IMR-90 (cell line): Measurements from ENCODE around the gene FLACC1. TPM values are rescaled to one million over a fixed set of nuclear protein-coding genes. Genes with fewer than 3 reads are reported as not detected.

Experiments
- ATAC-seq: fragments of 200-7000 bp; cut with Tn5 transposase; 2 replicates; pipeline ENCODE4 v1.9.1; 2020; ENCODE audit warnings: low read depth, mild to moderate bottlenecking, moderate library complexity
- BruUV-seq: library from RNA; stranded (reverse); fragments of 400-500 nt; replicated peaks from 2 replicates; lab custom pipeline; 2021; lab: Mats Ljungman, UMichigan
- CTCF ChIA-PET: fragments of 300-600 bp; formaldehyde crosslinking; extraction: SDS; loops from one replicate; lab custom pipeline; 2021; ENCODE audit warnings: antibody characterized with exemption; lab: Yijun Ruan, JAX
- POLR2A ChIA-PET: fragments of 300-600 bp; sonication (Branson Sonifier 250); formaldehyde crosslinking; loops from one replicate; lab custom pipeline; 2022; ENCODE audit warnings: antibody characterized with exemption; ENCODE audit not compliant: unreplicated experiment; lab: Charles Lee
- DNase-seq: peaks from one replicate; pipeline ENCODE4 v3.0.0; 2013
- H2AFZ ChIP-seq: replicated peaks from 2 replicates; pipeline ENCODE3; 2013; ENCODE audit warnings: low read length, mild to moderate bottlenecking; ENCODE audit not compliant: poor library complexity
- H2AK5ac ChIP-seq: 2 replicates; pipeline ENCODE4 v1.6.1; 2013; ENCODE audit warnings: low read depth, low read length, inconsistent platforms
- H2AK9ac ChIP-seq: replicated peaks from 2 replicates; pipeline ENCODE3; 2013; ENCODE audit warnings: mild to moderate bottlenecking, low read depth, low read length, moderate library complexity; ENCODE audit not compliant: poor library complexity
- H2BK120ac ChIP-seq: 2 replicates; pipeline ENCODE4 v1.6.1; 2013; ENCODE audit warnings: low read depth, low read length, inconsistent platforms
- H2BK15ac ChIP-seq: 3 replicates; pipeline ENCODE4 v1.6.1; 2013; ENCODE audit warnings: low read depth, low read length, inconsistent platforms
- H2BK20ac ChIP-seq: 2 replicates; pipeline ENCODE4 v1.6.1; 2013; ENCODE audit warnings: low read depth, mild to moderate bottlenecking, inconsistent platforms, low read length, moderate library complexity
- H2BK5ac ChIP-seq: 2 replicates; pipeline ENCODE4 v1.6.1; 2013; ENCODE audit warnings: mild to moderate bottlenecking, low read depth, low read length, inconsistent platforms; ENCODE audit not compliant: poor library complexity, severe bottlenecking
- H3K14ac ChIP-seq: replicated peaks from 2 replicates; pipeline ENCODE4 v1.6.1; 2013; ENCODE audit warnings: low read depth, low read length, inconsistent platforms
- H3K18ac ChIP-seq: 2 replicates; pipeline ENCODE4 v1.6.1; 2013; ENCODE audit warnings: low read depth, low read length, control low read depth
- H3K23ac ChIP-seq: 2 replicates; pipeline ENCODE4 v1.6.1; 2013; ENCODE audit warnings: low read depth, low read length, inconsistent platforms
- H3K27ac ChIP-seq: 2 replicates; pipeline ENCODE4 v1.5.1; 2013; ENCODE audit warnings: mild to moderate bottlenecking, control low read depth, low read length; ENCODE audit not compliant: insufficient read depth
- H3K27me3 ChIP-seq: 2 replicates; pipeline ENCODE4 v1.6.1; 2013; ENCODE audit warnings: low read length; ENCODE audit not compliant: control insufficient read depth, insufficient read depth
- H3K36me3 ChIP-seq: 2 replicates; pipeline ENCODE4 v1.6.1; 2013; ENCODE audit warnings: low read length, mixed read lengths; ENCODE audit not compliant: control insufficient read depth, insufficient read depth
- H3K4ac ChIP-seq: 2 replicates; pipeline ENCODE4 v1.6.1; 2013; ENCODE audit warnings: low read depth, low read length, inconsistent platforms
- H3K4me1 ChIP-seq: 2 replicates; pipeline ENCODE4 v1.6.1; 2013; ENCODE audit warnings: low read length, mixed read lengths; ENCODE audit not compliant: control insufficient read depth, insufficient read depth
- H3K4me2 ChIP-seq: 2 replicates; pipeline ENCODE4 v1.6.1; 2013; ENCODE audit warnings: low read depth, mild to moderate bottlenecking, control low read depth, low read length, moderate library complexity
- H3K4me3 ChIP-seq: 2 replicates; pipeline ENCODE4 v1.5.1; 2013; ENCODE audit warnings: low read depth, mild to moderate bottlenecking, control low read depth, low read length, moderate library complexity; ENCODE audit not compliant: insufficient read depth
- H3K56ac ChIP-seq: 2 replicates; pipeline ENCODE4 v1.6.1; 2013; ENCODE audit warnings: low read length, inconsistent platforms; ENCODE audit not compliant: insufficient read depth; ENCODE audit errors: extremely low read depth
- H3K79me1 ChIP-seq, 2 experiments: 2 replicates each; pipeline ENCODE4 v1.6.1; 2013; ENCODE audit warnings: low read length in 2 of 2, inconsistent platforms in 1 of 2, low read depth in 1 of 2
- H3K9ac ChIP-seq: 2 replicates; pipeline ENCODE4 v1.6.1; 2013; ENCODE audit warnings: low read depth, low read length, control low read depth
- H3K9me1 ChIP-seq: 2 replicates; pipeline ENCODE4 v1.6.1; 2013; ENCODE audit warnings: low read length, inconsistent platforms; ENCODE audit not compliant: insufficient read depth
- H3K9me3 ChIP-seq: 2 replicates; pipeline ENCODE4 v1.6.1; 2013; ENCODE audit warnings: low read length; ENCODE audit not compliant: control insufficient read depth, insufficient read depth
- H4K20me1 ChIP-seq: 2 replicates; pipeline ENCODE4 v1.6.1; 2013; ENCODE audit warnings: low read length, inconsistent platforms; ENCODE audit not compliant: insufficient read depth
- H4K5ac ChIP-seq: 2 replicates; pipeline ENCODE4 v1.6.1; 2013; ENCODE audit warnings: mild to moderate bottlenecking, low read depth, low read length, control low read depth
- H4K8ac ChIP-seq, 2 experiments: 2 replicates each; pipeline ENCODE4 v1.6.1; 2013; ENCODE audit warnings: low read depth in 2 of 2, low read length in 2 of 2, control low read depth in 1 of 2, inconsistent platforms in 1 of 2
- H4K91ac ChIP-seq: 2 replicates; pipeline ENCODE4 v1.6.1; 2013; ENCODE audit warnings: low read depth, low read length, inconsistent platforms; ENCODE audit not compliant: insufficient read depth
- CEBPB ChIP-seq: IDR thresholded peaks from 2 replicates; pipeline ENCODE4 v1.6.1; 2012; ENCODE audit warnings: low read depth, low read length, improper control_type of control experiment
- CHD1 ChIP-seq: IDR thresholded peaks from 2 replicates; pipeline ENCODE4 v1.6.1; 2012; ENCODE audit warnings: low read depth, low read length, improper control_type of control experiment
- CTCF ChIP-seq: conservative IDR thresholded peaks from 2 replicates; pipeline ENCODE4 v1.5.1; 2012; ENCODE audit warnings: mild to moderate bottlenecking, low read depth, low read length, improper control_type of control experiment
- FOS ChIP-seq: fragments of 150-350 bp; IDR thresholded peaks from 2 replicates; pipeline ENCODE4 v1.6.1; 2016; ENCODE audit warnings: low read depth, low read length
- MAFK ChIP-seq: IDR thresholded peaks from 2 replicates; pipeline ENCODE4 v1.6.1; 2012; ENCODE audit warnings: low read depth, low read length, improper control_type of control experiment
- MAZ ChIP-seq: IDR thresholded peaks from 2 replicates; pipeline ENCODE4 v1.6.1; 2012; ENCODE audit warnings: low read depth, mild to moderate bottlenecking, low read length, improper control_type of control experiment, moderate library complexity, borderline replicate concordance
- MXI1 ChIP-seq: IDR thresholded peaks from 2 replicates; pipeline ENCODE4 v1.6.1; 2012; ENCODE audit warnings: low read depth, mild to moderate bottlenecking, low read length, moderate library complexity, borderline replicate concordance
- RAD21 ChIP-seq: IDR thresholded peaks from 2 replicates; pipeline ENCODE4 v1.6.1; 2012; ENCODE audit warnings: low read length, improper control_type of control experiment
- RCOR1 ChIP-seq: IDR thresholded peaks from 2 replicates; pipeline ENCODE4 v1.6.1; 2012; ENCODE audit warnings: mild to moderate bottlenecking, low read length, improper control_type of control experiment; ENCODE audit not compliant: insufficient replicate concordance
- RFX5 ChIP-seq: IDR thresholded peaks from 2 replicates; pipeline ENCODE4 v1.8.0; 2012; ENCODE audit warnings: low read depth, mild to moderate bottlenecking, low read length, moderate library complexity
- SMC3 ChIP-seq: fragments of 150-350 bp; IDR thresholded peaks from 2 replicates; pipeline ENCODE4 v1.6.1; 2016; ENCODE audit warnings: low read depth, mild to moderate bottlenecking, antibody characterized with exemption, low read length, moderate library complexity
- USF2 ChIP-seq: fragments of 150-350 bp; IDR thresholded peaks from 2 replicates; pipeline ENCODE4 v1.6.1; 2017; ENCODE audit warnings: mild to moderate bottlenecking, antibody characterized with exemption, low read length, low read depth
- dilution Hi-C: fragments of 300-500 bp; cut with HindIII; formaldehyde crosslinking; loops from one replicate; pipeline ENCODE4 v1.14.3; 2018; ENCODE audit warnings: low sequenced_read_pairs; ENCODE audit not compliant: unreplicated experiment
- in situ Hi-C: fragments of 300-500 bp; cut with MboI; formaldehyde crosslinking; loops from 3 replicates; pipeline ENCODE4 v1.14.3; 2019; ENCODE audit warnings: low sequenced_read_pairs, inconsistent platforms, mixed read lengths
- intact Hi-C: fragments of 100-400 bp; cut with micrococcal nuclease; formaldehyde crosslinking; loops from 2 replicates; pipeline ENCODE4 v1.10.0; 2022
- polyA plus RNA-seq, 3 experiments: library from polyadenylated mRNA; depleted of rRNA; stranded (reverse); fragments of >200 nt; gene quantifications; 2 replicates each; pipeline ENCODE4 v1.2.3, GENCODE V29; 2012; ENCODE audit warnings: low replicate concordance in 1 of 3
- total RNA-seq: library from RNA; depleted of rRNA; stranded (reverse); fragments of >200 nt; gene quantifications from 2 replicates; pipeline ENCODE4 v1.2.3, GENCODE V29; 2012

The FLACC1 gene
- total and polyA plus RNA-seq, 2 of the 4 experiments (the other 2 are of a cell fraction), result 0.32 to 0.54 TPM

- no peak overlapping the region for H3K56ac ChIP-seq
- H2AK5ac ChIP-seq, result no peak overlapping the region
- ATAC-seq, result no peak
- no peaks in the 10 kb centered on the region for H3K27me3 ChIP-seq
- H3K27ac ChIP-seq, result no peak overlapping the region
- dilution Hi-C loops (no loop called here), intact Hi-C loops (no loop called here), in situ Hi-C loops (no loop called here)
- TF ChIP-seq CTCF, result no peak
- TF ChIP-seq SMC3, result no peak
- TF ChIP-seq RAD21, result no peak
- TF ChIP-seq MAZ, result no peak
- TF ChIP-seq RCOR1, result no peak
- no peak for TF ChIP-seq CHD1
- no peak for TF ChIP-seq FOS
- TF ChIP-seq MAFK, result no peak
- TF ChIP-seq CEBPB, result no peak
- no peak for TF ChIP-seq RFX5
- no peak for TF ChIP-seq MXI1
- no peak for TF ChIP-seq USF2
- no peaks in the 10 kb centered on the region for H3K4me1 ChIP-seq
- CTCF ChIA-PET, result interaction anchor here (0.6 to 0.7 kb wide), 3 partner anchors 18 to 386 kb away, joined by 3 to 5 read pairs (median 4); no protein-coding TSS in a partner anchor
- H3K36me3 ChIP-seq, result no peaks in the 10 kb centered on the region
- H2BK15ac ChIP-seq, result no peak overlapping the region
- H3K4ac ChIP-seq, result no peak overlapping the region
- H2BK120ac ChIP-seq, result no peak overlapping the region
- no peak overlapping the region for H3K4me3 ChIP-seq
- no peak overlapping the region for H2BK20ac ChIP-seq
- H3K14ac ChIP-seq, result no peak overlapping the region
- peaks cover 7% of the 10 kb centered on the region; the same call in 1 of the 2 replicates for H3K9me3 ChIP-seq
- no peak overlapping the region for H3K18ac ChIP-seq
- no peak overlapping the region for H4K8ac ChIP-seq
- H2AK9ac ChIP-seq, result no peak overlapping the region
- no peak overlapping the region for H3K9ac ChIP-seq
- H2BK5ac ChIP-seq, result no peak overlapping the region
- no peak overlapping the region for H3K23ac ChIP-seq
- H3K4me2 ChIP-seq, result no peak overlapping the region
- DNase-seq, result no peak
- no peak overlapping the region for H4K91ac ChIP-seq
- POLR2A ChIA-PET, result no interaction called here
- no peaks in the 10 kb centered on the region for H3K79me1 ChIP-seq
- BruUV-seq, result no TSS peak
- no peak overlapping the region for H2AFZ ChIP-seq
- H4K20me1 ChIP-seq, result no peaks in the 10 kb centered on the region
- no peak overlapping the region for H4K5ac ChIP-seq
- H3K9me1 ChIP-seq, result no peaks in the 10 kb centered on the region
Observed at GRCh38 chr2:201322772-201323171, 34.4 kb downstream of the FLACC1 start.
